ENCODE measurements around the gene HOXD10. TPM values are rescaled to one million over a fixed set of nuclear protein-coding genes. Genes with fewer than 3 reads are reported as not detected.

The HOXD10 gene
- total RNA-seq, 1 experiment from 2014 or later, result not detected

GRCh38 chr2:176147800-176148496, 31.4 kb downstream of the HOXD10 start:
- DNase-seq (ENCODE audit: low read depth, low spot score), result no peak
- H3K27me3 ChIP-seq (ENCODE audit: control insufficient read depth, insufficient read depth, low read length), result no peaks in the 10 kb centered on the region
- TF ChIP-seq CTCF (IDR thresholded peaks at IDR 0.05) (no peak), SIN3A (IDR thresholded peaks at IDR 0.05; ENCODE audit: borderline replicate concordance, insufficient read depth, low read depth, low read length) (no peak), REST (IDR thresholded peaks at IDR 0.05; ENCODE audit: insufficient read depth in 1 of 2, low read depth in 2 of 2, low read length in 1 of 2) (no peak), TCF7L2 (IDR thresholded peaks at IDR 0.05; ENCODE audit: low read depth, low read length) (no peak), POLR2AphosphoS5 (IDR thresholded peaks at IDR 0.05; ENCODE audit: low read depth, low read length) (no peak)

GRCh38 chr2:176148751-176149421, 32.3 kb downstream of the HOXD10 start:
- no peak overlapping the region for H3K4me3 ChIP-seq (ENCODE audit: low read depth in 2 of 2, low read length in 2 of 2)
- H3K27ac ChIP-seq (ENCODE audit: low read length), result no peak overlapping the region
- no TSS peak for BruUV-seq (replicated peaks)
- no peak for ATAC-seq
- in situ Hi-C loops (cut with HindIII; ENCODE audit: low pct_unique_long_range_greater_than_20kb, low sequenced_read_pairs), result no loop called here
- no peaks in the 10 kb centered on the region for H3K9me3 ChIP-seq (ENCODE audit: control insufficient read depth, insufficient read depth, low read depth, low read length)
- H3K27me3 ChIP-seq (ENCODE audit: control insufficient read depth, insufficient read depth, low read length), result no peaks in the 10 kb centered on the region
- no peaks in the 10 kb centered on the region for H3K36me3 ChIP-seq (ENCODE audit: control insufficient read depth, insufficient read depth, low read length)
- TF ChIP-seq POLR2AphosphoS5 (IDR thresholded peaks at IDR 0.05; ENCODE audit: low read depth, low read length) (no peak), TCF7L2 (IDR thresholded peaks at IDR 0.05; ENCODE audit: low read depth, low read length) (no peak), CTCF (IDR thresholded peaks at IDR 0.05) (no peak), REST (IDR thresholded peaks at IDR 0.05; ENCODE audit: insufficient read depth in 1 of 2, low read depth in 2 of 2, low read length in 1 of 2) (no peak), SIN3A (IDR thresholded peaks at IDR 0.05; ENCODE audit: borderline replicate concordance, insufficient read depth, low read depth, low read length) (no peak)
- no peak for DNase-seq (ENCODE audit: low read depth, low spot score)
- intact Hi-C loops (cut with micrococcal nuclease; ENCODE audit: unreplicated experiment), result no loop called here
- ChIA-PET CTCF (no interaction called here), POLR2A (no interaction called here)
- H3K4me1 ChIP-seq (ENCODE audit: control insufficient read depth, insufficient read depth, low read length), result no peaks in the 10 kb centered on the region

More at GRCh38 chr2:176147800-176148496, 31.4 kb downstream of the HOXD10 start:
- Histone ChIP-seq H3K27ac (ENCODE audit: low read length) (no peak overlapping the region), H3K4me1 (ENCODE audit: control insufficient read depth, insufficient read depth, low read length) (no peaks in the 10 kb centered on the region), H3K4me3 (ENCODE audit: low read depth in 2 of 2, low read length in 2 of 2) (no peak overlapping the region), H3K9me3 (ENCODE audit: control insufficient read depth, insufficient read depth, low read depth, low read length) (no peaks in the 10 kb centered on the region), H3K36me3 (ENCODE audit: control insufficient read depth, insufficient read depth, low read length) (no peaks in the 10 kb centered on the region)
- no peak for ATAC-seq
- intact Hi-C loops (cut with micrococcal nuclease; ENCODE audit: unreplicated experiment), result no loop called here
- POLR2A ChIA-PET, result no interaction called here
- BruUV-seq (replicated peaks), result no TSS peak
- in situ Hi-C loops (cut with HindIII; ENCODE audit: low pct_unique_long_range_greater_than_20kb, low sequenced_read_pairs), result no loop called here
- CTCF ChIA-PET, result no interaction called here

Measured in Panc1 (cell line).